ENCODE results near the gene LINGO4.
A peak's percentile ranks its signal among the peaks of the same experiment; 100 is the strongest.

LINGO4 gene

GRCh38 chr1:151801310-151801820, 3.9 kb downstream of the LINGO4 start:
- H3K27me3 ChIP-seq (ENCODE audit: control insufficient read depth in 3 of 3, insufficient read depth in 3 of 3, low read depth in 1 of 3, low read length in 3 of 3), result peaks cover 0 to 58% (median 0%) of the 10 kb centered on the region in 3 experiments
- H2BK15ac ChIP-seq (ENCODE audit: low read length), result no peak overlapping the region
- H4K8ac ChIP-seq (ENCODE audit: low read depth, low read length), result peak overlapping the region; percentile 92
- H3K4me2 ChIP-seq (ENCODE audit: insufficient read depth, low read length, poor library complexity, severe bottlenecking), result no peak overlapping the region
- no peak overlapping the region for H3K27ac ChIP-seq (replicated peaks; ENCODE audit: low read length)
- no peak overlapping the region for H3K4ac ChIP-seq (ENCODE audit: low read length)
- peaks cover 0 to 2% of the 10 kb centered on the region in 2 donors for H3K36me3 ChIP-seq (replicated peaks in 1 of 2; ENCODE audit: control insufficient read depth in 2 of 2, insufficient read depth in 2 of 2, low read length in 2 of 2)
- H4K91ac ChIP-seq (ENCODE audit: low read depth, low read length, poor library complexity), result no peak overlapping the region
- H3K4me1 ChIP-seq (ENCODE audit: control insufficient read depth in 2 of 2, insufficient read depth in 1 of 2, low read depth in 1 of 2, low read length in 2 of 2), result peaks cover 2 to 8% of the 10 kb centered on the region in 2 donors
- no peaks in the 10 kb centered on the region for H3K9me3 ChIP-seq (replicated peaks in 1 of 2; ENCODE audit: control insufficient read depth in 2 of 2, insufficient read depth in 1 of 2, low read depth in 1 of 2, low read length in 2 of 2)
- H3K23ac ChIP-seq (ENCODE audit: low read depth, low read length, poor library complexity), result peak overlapping the region; percentile 17
- no peak overlapping the region for H2AK5ac ChIP-seq (ENCODE audit: low read depth, low read length)
- H3K79me1 ChIP-seq (ENCODE audit: low read depth, low read length), result no peaks in the 10 kb centered on the region
- no peak overlapping the region for H3K18ac ChIP-seq (ENCODE audit: low read length)
- no peak overlapping the region for H2BK5ac ChIP-seq (ENCODE audit: low read length)
- DNase-seq (ENCODE audit: low spot score), result no peak
- H2BK120ac ChIP-seq (ENCODE audit: low read depth, low read length), result no peak overlapping the region
- no peak overlapping the region for H2BK12ac ChIP-seq (ENCODE audit: low read length)
- H3K14ac ChIP-seq (ENCODE audit: low read length), result no peak overlapping the region
- H3K9ac ChIP-seq (ENCODE audit: low read depth, low read length, poor library complexity), result peak overlapping the region; percentile 63
- no CpG with 5 or more reads among the region's 12 CpGs for WGBS, 2 donors (ENCODE audit: extremely low coverage in 2 of 2, insufficient read length in 2 of 2, insufficient replicate concordance in 1 of 2)
- no peak overlapping the region for H3K4me3 ChIP-seq (ENCODE audit: low read length in 2 of 2)
- H2AFZ ChIP-seq (ENCODE audit: low read length), result no peak overlapping the region

- no CpG with 5 or more reads among the region's 8 CpGs for WGBS, 2 donors (ENCODE audit: extremely low coverage in 2 of 2, insufficient read length in 2 of 2, insufficient replicate concordance in 1 of 2)
- Histone ChIP-seq H3K9me3 (replicated peaks in 1 of 2; ENCODE audit: control insufficient read depth in 2 of 2, insufficient read depth in 1 of 2, low read depth in 1 of 2, low read length in 2 of 2) (no peaks in the 10 kb centered on the region), H2AFZ (ENCODE audit: low read length) (no peak overlapping the region), H3K27ac (replicated peaks; ENCODE audit: low read length) (no peak overlapping the region), H3K4ac (ENCODE audit: low read length) (no peak overlapping the region), H3K4me3 (ENCODE audit: low read length in 2 of 2) (no peak overlapping the region), H2AK5ac (ENCODE audit: low read depth, low read length) (no peak overlapping the region), H2BK5ac (ENCODE audit: low read length) (no peak overlapping the region), H2BK12ac (ENCODE audit: low read length) (no peak overlapping the region), H3K14ac (ENCODE audit: low read length) (no peak overlapping the region), H3K27me3 (ENCODE audit: control insufficient read depth in 3 of 3, insufficient read depth in 3 of 3, low read depth in 1 of 3, low read length in 3 of 3) (peaks cover 0 to 53% (median 0%) of the 10 kb centered on the region in 3 experiments), H3K9ac (ENCODE audit: low read depth, low read length, poor library complexity) (no peak overlapping the region), H3K23ac (ENCODE audit: low read depth, low read length, poor library complexity) (no peak overlapping the region), H3K18ac (ENCODE audit: low read length) (no peak overlapping the region), H2BK120ac (ENCODE audit: low read depth, low read length) (no peak overlapping the region), H2BK15ac (ENCODE audit: low read length) (no peak overlapping the region), H4K91ac (ENCODE audit: low read depth, low read length, poor library complexity) (no peak overlapping the region), H3K36me3 (replicated peaks in 1 of 2; ENCODE audit: control insufficient read depth in 2 of 2, insufficient read depth in 2 of 2, low read length in 2 of 2) (peaks cover 0 to 2% of the 10 kb centered on the region in 2 donors), H3K4me1 (ENCODE audit: control insufficient read depth in 2 of 2, insufficient read depth in 1 of 2, low read depth in 1 of 2, low read length in 2 of 2) (peaks cover 2 to 8% of the 10 kb centered on the region in 2 donors), H3K79me1 (ENCODE audit: low read depth, low read length) (no peaks in the 10 kb centered on the region), H3K4me2 (ENCODE audit: insufficient read depth, low read length, poor library complexity, severe bottlenecking) (no peak overlapping the region), H4K8ac (ENCODE audit: low read depth, low read length) (no peak overlapping the region)
- no peak for DNase-seq (ENCODE audit: low spot score)
Observed at GRCh38 chr1:151800830-151801229, 4.4 kb downstream of the LINGO4 start.

GRCh38 chr1:151799179-151800022, 5.8 kb downstream of the LINGO4 start:
- no CpG with 5 or more reads among the region's 9 CpGs for WGBS, 2 donors (ENCODE audit: extremely low coverage in 2 of 2, insufficient read length in 2 of 2, insufficient replicate concordance in 1 of 2)

GRCh38 chr1:151798571-151798970, 6.6 kb downstream of the LINGO4 start:
- Histone ChIP-seq H3K23ac (ENCODE audit: low read depth, low read length, poor library complexity) (no peak overlapping the region), H2AFZ (ENCODE audit: low read length) (peak overlapping the region; percentile 84), H2BK120ac (ENCODE audit: low read depth, low read length) (no peak overlapping the region), H3K4me2 (ENCODE audit: insufficient read depth, low read length, poor library complexity, severe bottlenecking) (no peak overlapping the region), H3K4ac (ENCODE audit: low read length) (no peak overlapping the region), H3K14ac (ENCODE audit: low read length) (no peak overlapping the region), H3K27me3 (ENCODE audit: control insufficient read depth in 3 of 3, insufficient read depth in 3 of 3, low read depth in 1 of 3, low read length in 3 of 3) (peaks cover 0 to 30% (median 0%) of the 10 kb centered on the region in 3 experiments), H2BK5ac (ENCODE audit: low read length) (peak overlapping the region; percentile 1), H3K27ac (replicated peaks; ENCODE audit: low read length) (no peak overlapping the region), H4K91ac (ENCODE audit: low read depth, low read length, poor library complexity) (no peak overlapping the region), H3K79me1 (ENCODE audit: low read depth, low read length) (no peaks in the 10 kb centered on the region), H2BK15ac (ENCODE audit: low read length) (no peak overlapping the region), H3K36me3 (replicated peaks in 1 of 2; ENCODE audit: control insufficient read depth in 2 of 2, insufficient read depth in 2 of 2, low read length in 2 of 2) (peaks cover 0 to 2% of the 10 kb centered on the region in 2 donors), H2BK12ac (ENCODE audit: low read length) (no peak overlapping the region), H3K9me3 (replicated peaks in 1 of 2; ENCODE audit: control insufficient read depth in 2 of 2, insufficient read depth in 1 of 2, low read depth in 1 of 2, low read length in 2 of 2) (no peaks in the 10 kb centered on the region), H3K4me1 (ENCODE audit: control insufficient read depth in 2 of 2, insufficient read depth in 1 of 2, low read depth in 1 of 2, low read length in 2 of 2) (peaks cover 2 to 8% of the 10 kb centered on the region in 2 donors), H3K4me3 (ENCODE audit: low read length in 2 of 2) (no peak overlapping the region), H3K18ac (ENCODE audit: low read length) (no peak overlapping the region), H4K8ac (ENCODE audit: low read depth, low read length) (no peak overlapping the region), H3K9ac (ENCODE audit: low read depth, low read length, poor library complexity) (no peak overlapping the region), H2AK5ac (ENCODE audit: low read depth, low read length) (no peak overlapping the region)
- DNase-seq (ENCODE audit: low spot score), result no peak
- 100% methylated on average over 1 of the region's 5 CpGs; no CpG with 5 or more reads in 1 of the 2 donors for WGBS, 2 donors (ENCODE audit: extremely low coverage in 2 of 2, insufficient read length in 2 of 2, insufficient replicate concordance in 1 of 2)

More at GRCh38 chr1:151799179-151800022, 5.8 kb downstream of the LINGO4 start:
- H3K79me1 ChIP-seq (ENCODE audit: low read depth, low read length), result no peaks in the 10 kb centered on the region
- no peak overlapping the region for H2BK120ac ChIP-seq (ENCODE audit: low read depth, low read length)
- no peak overlapping the region for H4K8ac ChIP-seq (ENCODE audit: low read depth, low read length)
- peaks cover 2 to 8% of the 10 kb centered on the region in 2 donors for H3K4me1 ChIP-seq (ENCODE audit: control insufficient read depth in 2 of 2, insufficient read depth in 1 of 2, low read depth in 1 of 2, low read length in 2 of 2)
- no peak overlapping the region for H3K4me2 ChIP-seq (ENCODE audit: insufficient read depth, low read length, poor library complexity, severe bottlenecking)
- no peak overlapping the region for H3K4ac ChIP-seq (ENCODE audit: low read length)
- H2BK5ac ChIP-seq (ENCODE audit: low read length), result peak overlapping the region; percentile 1
- no peak for DNase-seq (ENCODE audit: low spot score)
- no peak overlapping the region for H3K27ac ChIP-seq (replicated peaks; ENCODE audit: low read length)
- peak overlapping the region; percentile 84 for H2AFZ ChIP-seq (ENCODE audit: low read length)
- H3K23ac ChIP-seq (ENCODE audit: low read depth, low read length, poor library complexity), result no peak overlapping the region
- no peaks in the 10 kb centered on the region for H3K9me3 ChIP-seq (replicated peaks in 1 of 2; ENCODE audit: control insufficient read depth in 2 of 2, insufficient read depth in 1 of 2, low read depth in 1 of 2, low read length in 2 of 2)
- no peak overlapping the region for H2BK12ac ChIP-seq (ENCODE audit: low read length)
- H3K4me3 ChIP-seq (ENCODE audit: low read length in 2 of 2), result no peak overlapping the region
- H4K91ac ChIP-seq (ENCODE audit: low read depth, low read length, poor library complexity), result no peak overlapping the region
- no peak overlapping the region for H2AK5ac ChIP-seq (ENCODE audit: low read depth, low read length)
- peaks cover 0 to 2% of the 10 kb centered on the region in 2 donors for H3K36me3 ChIP-seq (replicated peaks in 1 of 2; ENCODE audit: control insufficient read depth in 2 of 2, insufficient read depth in 2 of 2, low read length in 2 of 2)
- H3K9ac ChIP-seq (ENCODE audit: low read depth, low read length, poor library complexity), result no peak overlapping the region
- no peak overlapping the region for H3K18ac ChIP-seq (ENCODE audit: low read length)
- peaks cover 0 to 38% (median 0%) of the 10 kb centered on the region in 3 experiments for H3K27me3 ChIP-seq (ENCODE audit: control insufficient read depth in 3 of 3, insufficient read depth in 3 of 3, low read depth in 1 of 3, low read length in 3 of 3)
- H2BK15ac ChIP-seq (ENCODE audit: low read length), result no peak overlapping the region
- no peak overlapping the region for H3K14ac ChIP-seq (ENCODE audit: low read length)

Data from neuronal stem cell (in vitro differentiated cells).